Right forelimb (tissue), 1 donor: ENCODE data around the gene LAMC2.
"Not testable (repeated sequence)": the region's sequence is repeated elsewhere in the genome, so short reads cannot be mapped to it uniquely, and the experiment has no call there.

ENCODE experiments used
- DNase-seq: peaks from one replicate; pipeline ENCODE4 v3.0.0-alpha.2; 2018

The LAMC2 gene

DNA sequence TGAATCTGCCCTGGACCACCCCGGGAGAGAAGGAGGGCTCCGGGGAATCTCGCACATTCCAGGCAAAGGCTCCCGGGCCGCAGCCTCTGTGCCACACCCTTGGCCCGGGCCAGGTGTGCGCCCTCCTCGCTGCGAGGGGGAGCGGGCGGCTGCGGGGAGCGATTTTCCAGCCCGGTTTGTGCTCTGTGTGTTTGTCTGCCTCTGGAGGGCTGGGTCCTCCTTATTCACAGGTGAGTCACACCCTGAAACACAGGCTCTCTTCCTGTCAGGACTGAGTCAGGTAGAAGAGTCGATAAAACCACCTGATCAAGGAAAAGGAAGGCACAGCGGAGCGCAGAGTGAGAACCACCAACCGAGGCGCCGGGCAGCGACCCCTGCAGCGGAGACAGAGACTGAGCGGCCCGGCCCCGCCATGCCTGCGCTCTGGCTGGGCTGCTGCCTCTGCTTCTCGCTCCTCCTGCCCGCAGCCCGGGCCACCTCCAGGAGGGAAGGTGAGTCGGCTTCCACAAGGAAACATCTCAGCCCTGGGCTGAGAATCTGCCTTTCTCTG lies at the start of gene LAMC2:
LAMC2 (plus strand) TSS at position 324 of the 550 bp plus-strand sequence; CDS start at position 413, 89 bp downstream.
- peak; percentile 64 for DNase-seq

DNA sequence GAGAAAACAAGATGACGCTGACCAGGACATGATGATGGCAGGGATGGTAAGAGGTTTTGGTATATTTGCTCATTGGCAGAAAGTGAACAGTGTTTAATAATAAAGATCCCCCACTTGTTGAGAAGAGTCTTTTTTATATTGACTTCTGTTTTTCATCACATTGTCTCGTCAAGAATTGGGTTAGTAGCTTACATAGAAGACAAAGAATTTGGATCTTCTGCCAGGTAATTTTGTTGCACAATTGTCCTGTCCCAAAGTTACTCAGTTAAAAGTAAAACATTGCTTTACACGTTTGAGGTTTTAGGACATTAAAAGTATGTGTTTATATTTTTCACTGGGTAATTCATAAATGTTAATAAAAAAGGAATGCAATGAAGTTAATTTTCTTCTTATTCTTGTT lies 48.3 kb upstream of the LAMC2 start:
- DNase-seq = no peak

DNA sequence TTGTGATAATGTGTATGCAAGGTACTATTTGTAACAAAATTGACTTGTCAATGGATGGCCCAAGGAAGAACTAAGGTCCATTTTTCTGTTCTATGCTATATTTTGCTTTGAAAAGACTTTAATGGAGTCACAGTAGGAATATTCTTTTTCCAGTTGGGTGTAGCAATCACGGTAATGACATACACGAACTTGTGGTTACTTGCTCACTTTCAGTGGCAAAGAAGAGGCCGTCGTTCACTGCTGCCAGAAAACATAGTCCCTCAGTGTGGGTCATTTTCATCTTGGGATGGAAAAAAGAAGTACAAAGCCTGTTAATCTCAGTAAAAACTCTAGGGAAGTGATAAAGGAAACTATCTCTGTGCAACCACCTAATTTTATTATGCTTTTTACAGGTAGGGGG lies 47.8 kb upstream of the LAMC2 start:
- no peak for DNase-seq

DNA sequence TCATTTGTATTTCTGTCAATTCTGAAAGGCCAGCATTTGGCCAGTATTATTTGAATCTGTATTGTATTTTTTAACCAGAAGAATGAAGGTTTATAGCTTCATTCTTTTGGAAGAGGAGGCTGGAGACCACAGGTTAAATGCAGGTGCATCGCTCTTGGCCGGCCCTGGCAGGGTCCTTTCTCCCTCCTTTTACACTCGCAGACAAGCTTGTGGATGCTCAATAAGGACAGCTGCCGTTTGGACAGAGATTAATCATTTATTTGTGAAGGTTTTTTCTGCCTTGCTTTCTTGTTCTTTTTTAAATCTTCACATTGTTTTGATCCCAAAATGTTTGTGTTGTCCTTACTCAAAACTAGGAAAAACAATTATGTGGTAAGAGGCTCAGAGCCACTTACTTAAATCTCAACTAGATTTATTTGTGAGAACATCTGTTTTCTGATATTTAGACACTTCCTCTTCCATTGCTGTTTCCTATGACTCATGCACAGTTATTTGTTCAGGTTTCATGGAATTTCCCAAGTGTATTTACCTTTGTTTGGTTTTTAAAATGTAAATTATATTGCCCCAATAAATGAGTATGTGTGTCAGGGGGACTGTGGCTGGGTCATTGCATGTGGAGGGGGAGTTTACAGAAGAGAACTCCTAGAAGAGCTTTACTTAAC lies 46.7 kb upstream of the LAMC2 start:
- DNase-seq = no peak

DNA sequence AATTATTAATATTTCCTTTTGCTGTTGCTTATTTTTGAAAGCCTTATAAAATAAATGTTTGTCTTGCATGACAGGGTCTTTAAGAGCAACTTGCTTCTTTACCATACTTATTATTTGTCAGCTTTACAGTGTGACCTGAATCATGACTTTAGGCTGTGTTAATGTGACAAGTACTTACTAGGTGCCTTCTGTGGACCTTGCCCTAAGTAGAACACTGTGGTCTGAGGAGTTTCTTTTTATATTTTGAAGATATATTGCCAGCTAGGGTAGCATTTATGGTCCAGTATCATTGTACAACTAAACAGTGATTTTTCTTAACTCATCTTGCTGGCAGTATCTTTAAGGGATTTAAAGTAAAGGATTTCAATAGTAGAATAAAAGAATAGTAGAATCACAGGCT lies 45.4 kb upstream of the LAMC2 start:
- no peak for DNase-seq

DNA sequence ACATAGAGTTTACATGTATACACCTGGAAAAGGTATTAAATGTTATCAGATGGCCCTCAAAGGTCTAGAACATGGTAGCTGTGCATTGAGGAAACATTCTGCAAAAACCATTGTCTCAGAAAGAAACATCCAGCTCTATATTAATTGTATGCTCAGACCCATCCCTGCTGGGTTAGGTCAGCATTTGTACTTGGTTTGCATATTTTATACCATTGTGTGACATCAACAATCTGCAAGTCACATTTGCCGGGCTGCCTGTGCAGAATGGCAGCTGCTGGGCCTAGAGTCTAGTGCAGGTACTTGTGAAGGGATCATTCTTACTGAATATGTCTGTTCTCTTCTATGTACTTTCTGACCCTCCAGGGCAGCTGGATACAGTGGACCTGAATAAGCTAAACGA lies 43.9 kb upstream of the LAMC2 start:
- no peak for DNase-seq

DNA sequence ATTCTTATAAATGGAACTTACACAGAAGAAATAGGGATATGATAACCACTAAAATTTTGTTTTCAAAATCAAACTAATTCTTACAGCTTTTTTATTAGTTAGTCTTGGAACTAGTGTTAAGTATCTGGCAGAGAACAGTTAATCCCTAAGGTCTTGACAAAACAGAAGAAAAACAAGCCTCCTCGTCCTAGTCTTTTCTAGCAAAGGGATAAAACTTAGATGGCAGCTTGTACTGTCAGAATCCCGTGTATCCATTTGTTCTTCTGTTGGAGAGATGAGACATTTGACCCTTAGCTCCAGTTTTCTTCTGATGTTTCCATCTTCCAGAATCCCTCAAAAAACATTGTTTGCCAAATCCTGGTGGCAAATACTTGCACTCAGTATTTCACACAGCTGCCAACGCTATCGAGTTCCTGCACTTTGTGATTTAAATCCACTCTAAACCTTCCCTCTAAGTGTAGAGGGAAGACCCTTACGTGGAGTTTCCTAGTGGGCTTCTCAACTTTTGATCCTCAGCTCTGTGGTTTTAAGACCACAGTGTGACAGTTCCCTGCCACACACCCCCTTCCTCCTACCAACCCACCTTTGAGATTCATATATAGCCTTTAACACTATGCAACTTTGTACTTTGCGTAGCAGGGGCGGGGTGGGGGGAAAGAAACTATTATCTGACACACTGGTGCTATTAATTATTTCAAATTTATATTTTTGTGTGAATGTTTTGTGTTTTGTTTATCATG lies 42.3 kb upstream of the LAMC2 start:
- DNase-seq = no peak

DNA sequence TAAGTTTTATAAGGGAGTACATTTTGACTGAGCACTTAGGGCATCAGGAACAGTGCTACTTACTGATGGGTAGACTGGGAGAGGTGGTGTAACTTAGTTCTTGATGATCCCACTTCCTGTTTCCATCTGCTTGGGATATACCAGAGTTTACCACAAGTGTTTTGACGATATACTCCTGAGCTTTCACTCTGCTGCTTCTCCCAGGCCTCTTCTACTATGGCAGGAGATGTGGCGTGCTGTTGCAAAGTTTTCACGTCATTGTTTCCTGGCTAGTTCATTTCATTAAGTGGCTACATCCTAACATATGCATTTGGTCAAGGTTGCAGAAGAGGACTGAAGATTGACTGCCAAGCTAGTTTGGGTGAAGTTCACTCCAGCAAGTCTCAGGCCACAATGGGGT lies 41.3 kb upstream of the LAMC2 start:
- no peak for DNase-seq

DNA sequence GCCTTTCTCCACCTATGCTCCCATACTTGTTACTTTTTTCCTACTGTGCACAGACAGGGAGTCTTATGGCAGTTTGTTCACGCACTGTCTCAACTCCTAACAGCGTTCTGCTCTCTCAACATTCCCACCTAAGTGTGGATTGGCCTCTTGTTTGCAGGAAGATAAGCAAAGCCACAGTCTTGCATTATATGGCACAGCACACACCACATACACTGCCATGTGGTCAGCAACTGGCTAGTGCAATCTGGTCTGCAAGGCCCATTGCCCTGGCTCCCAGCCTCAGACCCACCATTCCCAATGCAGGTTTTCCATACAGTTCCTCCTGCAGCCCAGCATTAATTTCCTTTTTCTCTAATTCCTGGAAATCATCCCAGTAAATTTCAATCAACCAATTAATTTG lies 38.3 kb upstream of the LAMC2 start:
- DNase-seq = no peak

DNA sequence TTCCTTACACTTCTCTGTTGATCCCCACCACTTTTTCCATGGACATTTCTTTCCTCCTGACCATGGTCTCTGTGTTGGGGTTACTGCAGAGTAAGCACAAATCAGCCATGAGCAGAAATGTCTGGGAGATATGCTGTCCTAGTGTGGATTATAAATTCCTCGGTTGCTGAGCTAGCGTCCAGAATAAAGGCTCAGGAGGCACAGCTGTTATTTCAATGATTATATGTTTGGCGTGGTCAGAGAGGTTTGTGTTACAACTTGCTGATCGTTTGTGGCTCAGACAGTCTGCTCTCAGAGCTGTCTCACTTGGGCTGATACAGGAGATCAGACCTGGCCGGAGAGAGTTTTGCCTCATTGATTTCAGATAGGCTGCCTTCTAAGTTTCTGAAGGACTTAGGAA lies 37.5 kb upstream of the LAMC2 start:
- DNase-seq = peak; percentile 53

DNA sequence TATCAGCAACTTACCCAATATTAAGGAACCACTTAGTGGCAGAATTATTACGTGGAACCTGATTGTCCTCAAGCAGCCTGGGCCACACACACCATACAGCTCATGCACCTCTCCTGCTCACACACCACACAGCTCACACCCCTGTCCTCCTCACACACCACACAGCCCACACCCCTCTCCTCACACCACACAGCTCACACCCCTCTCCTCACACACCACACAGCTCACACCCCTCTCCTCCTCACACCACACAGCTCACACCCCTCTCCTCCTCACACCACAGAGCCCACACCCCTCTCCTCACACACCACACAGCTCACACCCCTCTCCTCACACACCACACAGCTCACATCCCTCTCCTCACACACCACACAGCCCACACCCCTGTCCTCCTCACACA lies 36.8 kb upstream of the LAMC2 start:
- no peak for DNase-seq

DNA sequence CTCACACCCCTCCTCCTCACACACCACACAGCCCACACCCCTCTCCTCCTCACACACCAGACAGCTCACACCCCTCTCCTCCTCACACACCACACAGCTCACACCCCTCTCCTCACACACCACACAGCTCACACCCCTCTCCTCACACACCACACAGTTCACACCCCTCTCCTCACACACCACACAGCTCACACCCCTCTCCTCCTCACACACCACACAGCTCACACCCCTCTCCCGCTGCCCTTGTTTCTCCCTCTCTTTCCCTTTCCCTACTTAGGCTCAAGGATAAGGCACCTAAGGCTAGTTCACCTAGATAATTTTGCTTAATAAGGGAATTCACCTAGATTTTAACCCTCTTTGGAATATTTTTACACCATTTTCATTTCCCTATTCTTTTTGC lies 36.0 kb upstream of the LAMC2 start:
- not testable (repeated sequence) for DNase-seq

DNA sequence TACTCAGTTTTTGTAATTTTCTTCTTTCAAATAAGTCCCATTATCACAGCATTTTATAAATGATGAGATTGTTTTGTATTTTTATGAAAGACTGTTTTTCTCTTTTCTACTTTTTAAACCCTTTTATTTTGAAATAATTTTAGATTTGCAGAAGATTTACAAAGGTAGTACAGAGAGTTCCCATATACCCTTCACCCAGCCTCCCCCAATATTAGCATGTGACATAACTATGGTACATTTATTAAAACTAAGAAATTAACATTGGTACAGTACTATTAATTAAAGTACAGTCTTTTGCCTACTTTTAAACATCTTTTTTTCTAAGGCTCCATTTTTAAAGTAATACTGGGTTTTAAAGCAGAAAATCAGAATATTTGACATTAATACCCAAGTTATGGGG lies 35.6 kb upstream of the LAMC2 start:
- no peak for DNase-seq

DNA sequence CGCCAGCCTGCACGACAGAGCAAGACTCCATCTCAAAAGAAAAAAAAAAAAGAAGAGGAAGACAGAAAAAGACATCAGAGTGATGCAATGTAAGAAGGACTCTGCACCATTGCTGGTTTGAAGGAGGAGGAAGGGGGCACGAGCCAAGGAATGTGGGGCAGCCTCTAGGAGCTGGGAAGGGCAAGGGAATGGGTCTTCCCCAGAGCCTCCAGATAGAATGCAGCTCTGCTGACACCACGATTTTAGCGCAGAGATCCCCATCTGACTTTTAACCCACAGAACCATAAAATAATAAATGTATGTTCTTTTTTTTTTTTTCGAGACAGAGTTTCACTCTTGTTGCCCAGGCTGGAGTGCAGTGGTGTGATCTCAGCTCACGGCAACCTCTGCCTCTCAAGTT lies 33.9 kb upstream of the LAMC2 start:
- no peak for DNase-seq

DNA sequence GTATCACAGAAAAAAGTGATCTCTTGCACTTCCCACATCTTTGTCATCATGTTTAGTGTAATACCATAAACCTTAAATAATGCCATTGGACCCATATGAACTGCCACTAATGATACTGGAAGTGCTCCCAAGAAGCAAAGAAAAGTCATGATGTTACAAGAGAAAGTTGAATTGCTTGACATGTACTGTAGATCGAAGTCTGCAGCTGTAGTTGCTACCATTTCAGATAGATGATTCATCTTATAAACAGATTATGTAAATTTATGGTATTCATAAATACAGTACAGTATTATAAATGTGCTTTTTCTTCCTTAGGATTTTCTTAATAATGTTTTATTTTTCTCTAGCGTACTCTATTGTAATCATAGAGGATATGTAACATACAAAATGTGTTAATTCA lies 30.1 kb upstream of the LAMC2 start:
- no peak for DNase-seq

DNA sequence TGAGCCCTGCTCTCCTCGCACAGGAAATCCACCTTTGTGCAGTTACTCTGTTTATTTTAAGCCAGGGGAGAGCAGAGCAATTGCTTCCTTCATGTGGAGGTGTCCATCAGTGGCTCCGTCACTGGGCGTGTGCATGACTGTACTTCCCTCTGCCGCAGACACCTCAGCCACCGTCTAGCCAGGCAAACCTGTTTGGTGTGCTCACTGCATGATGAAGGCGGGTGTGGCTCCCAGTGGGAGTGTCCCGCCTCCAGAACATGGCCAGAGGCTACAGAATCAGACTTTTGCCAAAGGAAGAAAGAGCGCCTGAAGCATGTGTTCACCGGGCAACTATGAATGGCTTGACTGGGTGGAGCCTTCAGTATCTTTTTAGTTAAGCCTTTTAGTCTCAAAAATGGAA lies 26.1 kb upstream of the LAMC2 start:
- DNase-seq = no peak

DNA sequence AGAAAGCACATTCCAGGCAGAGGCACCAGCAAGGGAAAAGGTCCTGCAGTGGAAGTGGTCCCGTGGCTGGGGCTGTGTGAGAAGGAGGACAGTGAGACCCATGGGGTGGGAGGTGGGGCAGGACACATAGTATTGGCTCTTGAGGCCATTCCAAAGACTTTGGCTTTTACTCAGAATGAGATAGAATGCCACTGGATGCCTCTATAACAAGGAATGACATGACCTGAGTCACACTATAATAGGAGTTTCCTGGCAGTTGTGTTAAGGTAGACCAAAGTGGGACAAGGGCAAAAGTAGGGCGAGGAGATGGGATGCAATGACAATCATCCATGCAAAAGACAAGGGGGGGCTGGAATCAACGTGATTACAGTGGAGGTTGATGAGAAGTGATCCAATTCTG lies 24.7 kb upstream of the LAMC2 start:
- DNase-seq = no peak

DNA sequence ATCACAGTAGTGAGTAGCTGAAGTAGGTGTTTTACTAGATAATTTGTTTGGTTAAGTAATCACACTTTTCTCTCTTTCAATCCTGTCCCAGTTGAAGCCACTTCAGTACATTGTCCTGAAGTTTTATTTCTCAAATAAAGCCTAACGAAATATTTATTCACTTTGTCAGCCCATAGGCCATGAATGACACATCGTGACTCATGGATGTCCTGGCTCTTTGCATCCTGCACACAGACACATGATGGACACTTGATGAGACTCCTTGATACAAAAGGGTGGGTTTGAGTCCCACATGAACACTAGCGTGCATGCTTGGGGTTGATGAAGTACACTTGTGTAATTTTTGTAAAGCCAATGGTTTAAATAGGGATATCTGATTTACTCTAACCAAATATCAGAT lies 22.7 kb upstream of the LAMC2 start:
- no peak for DNase-seq

DNA sequence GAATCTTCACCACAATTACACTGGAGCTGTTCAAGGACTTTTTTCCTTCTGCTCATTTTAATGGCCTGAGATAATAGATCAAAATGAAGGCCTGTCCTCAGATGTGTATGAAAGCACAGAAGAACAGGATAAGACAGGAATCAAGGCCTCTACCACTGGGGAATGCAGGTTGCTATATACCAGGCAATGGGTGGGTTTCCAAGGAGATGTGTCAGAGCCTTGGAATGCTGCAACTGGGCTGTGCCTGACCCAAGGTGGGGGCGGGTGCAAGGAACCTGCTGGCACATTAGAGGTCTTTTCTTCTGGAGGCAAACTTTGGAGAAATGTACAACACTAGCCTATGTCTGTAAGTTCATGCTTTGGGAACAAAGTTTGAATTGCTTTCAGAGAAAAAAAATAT lies 21.7 kb upstream of the LAMC2 start:
- no peak for DNase-seq

DNA sequence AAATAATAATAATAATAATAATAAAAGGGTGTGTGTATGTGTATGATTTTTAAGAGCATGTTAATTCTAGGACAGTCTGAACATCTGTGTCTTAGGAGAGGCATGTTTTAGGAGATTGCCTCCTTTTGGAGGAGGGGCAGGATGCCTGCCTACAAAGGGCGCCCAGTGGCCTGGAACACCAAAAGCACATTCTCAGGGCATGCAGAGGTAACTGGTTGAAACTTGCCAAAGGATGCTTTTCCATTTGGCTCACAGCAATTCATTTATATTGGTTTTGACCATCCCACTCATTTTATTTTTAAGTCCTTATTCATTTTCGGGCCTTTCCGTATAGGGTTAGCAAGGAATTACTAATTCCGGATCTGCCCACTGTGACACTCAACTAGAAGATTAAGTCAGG lies 21.1 kb upstream of the LAMC2 start:
- DNase-seq = no peak

DNA sequence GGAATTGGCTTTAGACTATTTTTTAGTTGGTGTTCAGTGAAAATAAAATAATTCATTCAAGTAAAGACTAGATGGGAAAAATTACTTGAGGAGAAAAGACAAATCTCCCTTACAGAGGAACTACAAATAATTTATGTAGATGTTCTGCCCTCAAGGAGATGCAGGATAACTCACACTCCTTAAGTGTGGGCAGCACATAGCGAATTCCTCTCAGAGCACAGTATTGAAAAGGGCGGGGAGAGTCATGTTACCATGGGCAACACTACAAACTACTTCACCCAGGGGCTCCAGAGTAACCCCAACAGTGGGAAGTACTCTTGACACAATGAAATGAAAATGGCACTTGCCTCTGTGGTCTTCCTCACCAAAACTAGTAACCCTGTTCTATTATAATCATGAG lies 20.6 kb upstream of the LAMC2 start:
- DNase-seq = no peak

DNA sequence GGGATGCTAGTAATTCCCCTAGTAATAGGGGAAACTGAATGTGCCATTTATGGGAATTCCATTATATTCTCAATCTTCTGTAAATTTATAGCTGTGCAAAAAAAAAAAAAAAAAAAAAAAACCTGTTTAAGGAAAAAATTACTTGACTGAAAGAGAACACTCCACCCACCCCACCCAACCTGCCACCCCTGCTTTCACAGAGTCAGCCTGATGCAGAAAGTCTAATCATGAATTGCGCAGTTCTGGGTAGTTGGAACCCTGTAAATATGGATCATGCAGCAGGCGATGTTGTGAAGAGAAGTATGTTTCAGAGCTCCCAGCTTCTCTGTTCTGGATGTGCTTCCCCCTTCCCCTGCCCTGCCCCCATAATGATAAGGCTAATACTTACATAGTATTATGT lies 19.6 kb upstream of the LAMC2 start:
- no peak for DNase-seq

DNA sequence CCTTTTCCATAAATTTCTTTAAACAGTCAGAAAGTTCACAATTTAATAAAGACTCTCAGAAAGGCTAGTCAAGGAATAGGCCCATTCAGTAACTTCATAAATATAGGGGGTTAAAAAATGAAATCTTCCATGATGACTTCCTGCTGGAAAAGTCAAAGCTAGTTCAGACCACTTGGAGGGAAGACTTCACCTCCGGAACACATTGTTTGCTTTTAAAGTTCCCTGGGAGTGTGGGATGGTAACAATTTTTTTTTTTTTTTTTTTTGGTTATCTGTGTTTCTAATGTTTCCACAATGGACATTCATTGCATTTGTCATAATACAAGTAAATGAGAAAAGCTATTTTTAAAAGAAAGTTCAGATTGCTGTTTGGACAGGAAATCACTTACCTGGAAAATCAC lies 18.4 kb upstream of the LAMC2 start:
- no peak for DNase-seq

DNA sequence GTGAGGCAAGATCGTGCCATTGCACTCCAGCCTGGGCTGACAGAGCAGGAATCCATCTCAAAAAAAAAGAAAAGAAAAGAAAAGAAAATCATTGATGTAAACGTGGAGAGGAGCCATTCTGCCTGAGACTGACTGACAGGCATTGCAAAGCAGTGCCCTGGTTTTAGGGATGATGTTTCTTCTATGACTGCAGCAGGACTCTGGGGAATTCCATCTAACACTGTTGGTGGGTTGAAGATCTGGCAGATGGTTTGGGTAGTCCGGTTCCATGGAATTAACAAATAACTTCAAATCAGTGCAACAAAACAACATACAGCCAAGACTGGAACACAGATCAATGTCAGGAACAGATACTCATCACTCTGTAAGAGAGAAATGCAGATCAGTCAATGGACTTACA lies 17.8 kb upstream of the LAMC2 start:
- DNase-seq = no peak

DNA sequence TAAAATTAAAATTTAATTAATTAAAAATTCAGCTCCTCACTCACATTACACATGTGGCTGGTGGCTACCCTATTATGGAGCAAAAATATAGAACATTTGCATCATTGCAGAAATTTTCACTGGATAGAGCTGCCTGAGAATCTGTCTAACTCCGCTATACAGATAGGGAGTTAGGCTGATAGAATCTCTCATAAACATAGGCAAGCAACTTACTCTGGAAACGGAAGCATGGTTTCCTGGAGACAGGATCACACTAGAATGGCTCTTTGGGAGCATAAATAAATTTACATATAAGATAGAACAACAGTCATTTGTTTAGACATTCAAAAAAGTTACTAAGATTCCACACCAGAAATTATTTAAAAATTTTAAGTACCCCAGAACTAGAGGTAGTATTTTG lies 12.2 kb upstream of the LAMC2 start:
- no peak for DNase-seq
